IPS DF 6.9 (cell line): ENCODE data around the gene PRKCE.
"Not testable (repeated sequence)": the region's sequence is repeated elsewhere in the genome, so short reads cannot be mapped to it uniquely, and the experiment has no call there.

Experiments used
- DNase-seq: peaks from one replicate; pipeline ENCODE4 v3.0.0-alpha.2; 2013; ENCODE audit warnings: low read depth, low spot score
- H3K27ac ChIP-seq: one replicate; pipeline ENCODE4 v1.5.1; 2013; ENCODE audit warnings: low read length, control low read depth
- H3K27me3 ChIP-seq: 2 replicates; pipeline ENCODE4 v1.6.1; 2013; ENCODE audit warnings: mild to moderate bottlenecking, low read length; ENCODE audit not compliant: control insufficient read depth, insufficient read depth
- H3K36me3 ChIP-seq: 2 replicates; pipeline ENCODE4 v1.6.1; 2013; ENCODE audit warnings: low read length; ENCODE audit not compliant: control insufficient read depth, insufficient read depth
- H3K4me1 ChIP-seq: 2 replicates; pipeline ENCODE4 v1.6.1; 2013; ENCODE audit warnings: low read length; ENCODE audit not compliant: control insufficient read depth, insufficient read depth
- H3K4me3 ChIP-seq: 2 replicates; pipeline ENCODE4 v1.5.1; 2013; ENCODE audit warnings: mild to moderate bottlenecking, low read length
- H3K9me3 ChIP-seq: 2 replicates; pipeline ENCODE4 v1.6.1; 2013; ENCODE audit warnings: low read length, inconsistent platforms; ENCODE audit not compliant: control insufficient read depth, insufficient read depth
- WGBS: extraction: QIAGEN DNeasy Blood & Tissue Kit; methylation state at CpG from one replicate; pipeline ENCODE4 v1.1.7; 2013; ENCODE audit warnings: mixed read lengths, missing lambda C conversion rate; ENCODE audit not compliant: insufficient read length, insufficient coverage; 5-methylcytosine and 5-hydroxymethylcytosine counted together

The PRKCE gene

DNA sequence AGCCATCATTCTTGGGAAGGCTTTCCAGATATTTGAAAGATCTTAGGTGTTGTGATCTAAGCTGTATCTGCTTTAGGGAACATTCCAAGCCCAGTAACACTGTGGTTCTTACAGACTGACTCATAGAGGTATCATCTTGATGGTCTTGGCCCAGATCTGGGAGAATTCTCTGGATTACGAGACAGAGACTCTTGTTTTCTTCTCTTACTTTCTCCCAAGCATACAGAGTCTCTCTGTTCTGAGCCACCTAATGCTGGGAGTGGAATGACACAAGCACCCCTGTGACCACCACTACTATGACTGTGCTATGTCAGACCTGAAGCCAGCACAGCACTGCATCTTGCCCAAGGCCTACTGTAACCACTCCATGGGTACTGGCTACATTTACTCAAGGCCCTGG is 564.7 kb downstream of the PRKCE start:
- no peak overlapping the region for H3K4me3 ChIP-seq
- no peak overlapping the region for H3K27ac ChIP-seq
- no CpG with 5 or more reads among the region's 1 CpG for WGBS
- H3K4me1 ChIP-seq, result no peaks in the 10 kb centered on the region
- H3K27me3 ChIP-seq, result no peaks in the 10 kb centered on the region
- DNase-seq, result no peak
- no peaks in the 10 kb centered on the region for H3K9me3 ChIP-seq
- no peaks in the 10 kb centered on the region for H3K36me3 ChIP-seq

DNA sequence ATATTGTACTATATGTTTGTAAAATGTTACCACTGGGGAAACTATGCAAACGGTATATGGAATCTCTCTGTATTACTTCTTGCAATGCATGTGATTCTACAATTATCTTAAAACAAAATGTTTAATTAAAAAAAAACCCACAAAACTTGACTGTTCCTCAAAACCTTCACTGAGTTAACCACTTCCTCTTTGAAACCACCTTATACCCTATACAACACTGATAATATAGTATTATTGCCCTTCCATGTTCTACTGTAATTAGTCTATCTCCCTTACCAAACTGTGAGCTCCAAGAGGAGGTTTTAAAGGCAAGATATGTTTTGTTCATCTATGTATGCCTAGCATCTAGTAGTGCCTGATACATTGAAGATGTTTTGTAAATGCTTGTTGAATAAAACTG is 572.0 kb downstream of the PRKCE start:
- H3K27ac ChIP-seq, H3K36me3 ChIP-seq, H3K9me3 ChIP-seq, H3K4me1 ChIP-seq, DNase-seq, H3K4me3 ChIP-seq, H3K27me3 ChIP-seq: not testable (repeated sequence)
- no CpG with 5 or more reads among the region's 1 CpG for WGBS

DNA sequence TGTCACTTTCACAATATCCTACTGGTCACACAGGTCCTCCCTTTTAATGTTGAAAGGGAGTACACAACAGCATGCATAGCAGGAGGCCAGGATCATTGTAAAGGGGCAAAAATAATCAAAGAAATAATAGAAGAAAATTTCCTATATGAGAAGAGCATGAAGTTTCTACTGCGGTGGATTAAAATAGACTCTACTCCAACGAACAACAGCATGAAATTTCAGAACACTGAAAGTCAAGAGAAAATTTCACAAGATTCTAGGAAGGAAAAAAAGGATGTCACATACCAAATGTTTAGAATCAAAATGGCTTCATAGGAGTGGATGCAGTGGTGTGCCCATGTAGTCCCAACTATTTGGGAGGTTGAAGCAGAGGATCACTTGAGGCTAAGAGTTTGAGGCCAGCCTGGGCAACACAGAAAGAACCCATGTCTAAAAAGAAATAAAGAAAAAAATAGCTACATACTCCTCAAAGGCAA is 573.7 kb downstream of the PRKCE start:
- Histone ChIP-seq H3K4me3 (no peak overlapping the region), H3K36me3 (no peaks in the 10 kb centered on the region), H3K27ac (no peak overlapping the region), H3K27me3 (no peaks in the 10 kb centered on the region), H3K9me3 (no peaks in the 10 kb centered on the region), H3K4me1 (peaks cover 2% of the 10 kb centered on the region; the same call in 1 of the 2 replicates)
- WGBS, result no CpG with 5 or more reads among the region's 2 CpGs
- no peak for DNase-seq

DNA sequence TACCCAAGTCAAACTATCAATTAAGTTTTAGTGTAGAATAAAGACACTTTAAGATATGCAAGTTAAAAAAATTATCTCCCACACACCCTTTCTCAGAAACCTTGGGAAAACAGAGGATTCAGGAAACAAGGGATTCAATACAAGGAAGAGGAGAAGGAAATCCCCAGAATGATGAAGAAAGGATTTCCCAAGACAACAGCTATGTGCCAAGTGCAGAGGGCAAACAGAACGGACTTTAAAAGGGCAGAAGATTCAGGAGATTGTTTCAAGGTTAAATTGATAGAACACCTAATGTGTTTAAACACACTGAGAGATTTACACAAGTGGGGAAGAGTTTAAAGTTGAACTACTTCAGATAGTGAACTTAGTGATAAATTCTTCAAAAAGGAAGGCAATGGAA is 574.3 kb downstream of the PRKCE start:
- H3K27ac ChIP-seq, result no peak overlapping the region
- no peaks in the 10 kb centered on the region for H3K36me3 ChIP-seq
- H3K4me3 ChIP-seq, result no peak overlapping the region
- H3K4me1 ChIP-seq, result peaks cover 6% of the 10 kb centered on the region; the same call in 1 of the 2 replicates
- no peaks in the 10 kb centered on the region for H3K9me3 ChIP-seq
- WGBS, result no CpG with 5 or more reads among the region's 1 CpG
- H3K27me3 ChIP-seq, result no peaks in the 10 kb centered on the region
- no peak for DNase-seq

DNA sequence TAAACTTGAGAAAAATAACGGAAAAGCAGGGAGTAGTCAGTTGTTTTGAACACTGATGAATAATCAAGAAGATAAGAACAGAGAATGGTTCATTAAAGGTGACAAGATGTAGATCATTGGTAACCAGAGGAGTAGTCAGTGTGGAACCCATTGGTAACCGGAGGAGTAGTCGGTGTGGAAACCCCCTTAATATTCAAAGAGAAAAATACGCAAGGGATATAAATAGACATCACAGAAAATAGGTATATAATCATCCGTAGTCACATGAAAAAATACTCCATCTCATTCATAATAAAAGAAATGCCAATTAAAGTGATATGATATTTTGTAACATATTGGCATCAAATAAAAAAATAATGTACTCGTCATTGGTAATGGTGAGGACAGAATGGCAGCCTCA is 575.1 kb downstream of the PRKCE start:
- Histone ChIP-seq H3K36me3 (no peaks in the 10 kb centered on the region), H3K27ac (no peak overlapping the region), H3K4me1 (peaks cover 8% of the 10 kb centered on the region; the same call in 1 of the 2 replicates), H3K9me3 (no peaks in the 10 kb centered on the region), H3K4me3 (no peak overlapping the region), H3K27me3 (no peaks in the 10 kb centered on the region)
- no peak for DNase-seq
- no CpG with 5 or more reads among the region's 6 CpGs for WGBS

- H3K27ac ChIP-seq, result no peak overlapping the region
- no peak overlapping the region for H3K4me3 ChIP-seq
- no peak for DNase-seq
- no CpG with 5 or more reads among the region's 3 CpGs for WGBS
- no peaks in the 10 kb centered on the region for H3K27me3 ChIP-seq
- no peaks in the 10 kb centered on the region for H3K36me3 ChIP-seq
- no peaks in the 10 kb centered on the region for H3K9me3 ChIP-seq
- H3K4me1 ChIP-seq, result peaks cover 8% of the 10 kb centered on the region; the same call in 1 of the 2 replicates
Observed at GRCh38 chr2:46227022-46227421, 575.5 kb downstream of the PRKCE start.

- H3K4me1 ChIP-seq, result peaks cover 8% of the 10 kb centered on the region; the same call in 1 of the 2 replicates
- no peaks in the 10 kb centered on the region for H3K9me3 ChIP-seq
- no peak overlapping the region for H3K4me3 ChIP-seq
- WGBS, result no CpG with 5 or more reads among the region's 7 CpGs
- no peaks in the 10 kb centered on the region for H3K27me3 ChIP-seq
- H3K36me3 ChIP-seq, result no peaks in the 10 kb centered on the region
- H3K27ac ChIP-seq, result no peak overlapping the region
- no peak for DNase-seq
Observed at GRCh38 chr2:46227674-46228289, 576.3 kb downstream of the PRKCE start.

- no peaks in the 10 kb centered on the region for H3K9me3 ChIP-seq
- no peak overlapping the region for H3K4me3 ChIP-seq
- peak; percentile 52 for DNase-seq
- no peaks in the 10 kb centered on the region for H3K27me3 ChIP-seq
- no CpG with 5 or more reads among the region's 11 CpGs for WGBS
- no peak overlapping the region for H3K27ac ChIP-seq
- H3K36me3 ChIP-seq, result no peaks in the 10 kb centered on the region
- H3K4me1 ChIP-seq, result peaks cover 8% of the 10 kb centered on the region; the same call in 1 of the 2 replicates
Observed at GRCh38 chr2:46229134-46230063, 577.9 kb downstream of the PRKCE start.

GRCh38 chr2:46230115-46230571 is 578.7 kb downstream of the PRKCE start:
- no CpG with 5 or more reads among the region's 6 CpGs for WGBS
- H3K27me3 ChIP-seq, result no peaks in the 10 kb centered on the region

GRCh38 chr2:46230677-46231425 is 579.4 kb downstream of the PRKCE start:
- peaks cover 8% of the 10 kb centered on the region; the same call in 1 of the 2 replicates for H3K4me1 ChIP-seq
- no peak overlapping the region for H3K27ac ChIP-seq
- no peaks in the 10 kb centered on the region for H3K27me3 ChIP-seq
- no peaks in the 10 kb centered on the region for H3K36me3 ChIP-seq
- WGBS, result no CpG with 5 or more reads among the region's 4 CpGs
- no peak for DNase-seq
- no peaks in the 10 kb centered on the region for H3K9me3 ChIP-seq
- no peak overlapping the region for H3K4me3 ChIP-seq

More at GRCh38 chr2:46230115-46230571, 578.7 kb downstream of the PRKCE start:
- no peak for DNase-seq
- Histone ChIP-seq H3K9me3 (no peaks in the 10 kb centered on the region), H3K4me1 (peaks cover 8% of the 10 kb centered on the region; the same call in 1 of the 2 replicates), H3K4me3 (no peak overlapping the region), H3K36me3 (no peaks in the 10 kb centered on the region), H3K27ac (no peak overlapping the region)
